Measurements from ENCODE around the gene ITGAV.

DNA sequence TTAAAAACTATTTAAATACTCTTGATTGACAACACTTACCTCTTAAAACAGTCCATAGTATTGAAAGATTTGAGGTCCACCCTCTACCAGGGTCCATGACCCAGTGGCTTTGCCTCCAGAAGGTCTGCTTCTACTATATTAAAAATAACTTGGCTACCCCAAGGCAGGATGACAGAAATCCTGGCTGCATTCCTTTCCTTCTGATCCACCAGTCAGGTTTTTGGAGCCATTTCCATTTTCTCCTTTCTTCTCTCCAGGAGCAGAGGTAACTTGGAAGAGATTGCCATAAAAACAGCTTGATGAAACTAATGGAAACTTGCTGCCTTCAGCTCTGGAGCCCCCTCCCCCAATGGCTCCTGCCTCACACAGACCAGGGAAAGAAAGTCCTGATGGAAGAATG lies 101.4 kb downstream of the ITGAV start:
- TF ChIP-seq, protein P1, sequence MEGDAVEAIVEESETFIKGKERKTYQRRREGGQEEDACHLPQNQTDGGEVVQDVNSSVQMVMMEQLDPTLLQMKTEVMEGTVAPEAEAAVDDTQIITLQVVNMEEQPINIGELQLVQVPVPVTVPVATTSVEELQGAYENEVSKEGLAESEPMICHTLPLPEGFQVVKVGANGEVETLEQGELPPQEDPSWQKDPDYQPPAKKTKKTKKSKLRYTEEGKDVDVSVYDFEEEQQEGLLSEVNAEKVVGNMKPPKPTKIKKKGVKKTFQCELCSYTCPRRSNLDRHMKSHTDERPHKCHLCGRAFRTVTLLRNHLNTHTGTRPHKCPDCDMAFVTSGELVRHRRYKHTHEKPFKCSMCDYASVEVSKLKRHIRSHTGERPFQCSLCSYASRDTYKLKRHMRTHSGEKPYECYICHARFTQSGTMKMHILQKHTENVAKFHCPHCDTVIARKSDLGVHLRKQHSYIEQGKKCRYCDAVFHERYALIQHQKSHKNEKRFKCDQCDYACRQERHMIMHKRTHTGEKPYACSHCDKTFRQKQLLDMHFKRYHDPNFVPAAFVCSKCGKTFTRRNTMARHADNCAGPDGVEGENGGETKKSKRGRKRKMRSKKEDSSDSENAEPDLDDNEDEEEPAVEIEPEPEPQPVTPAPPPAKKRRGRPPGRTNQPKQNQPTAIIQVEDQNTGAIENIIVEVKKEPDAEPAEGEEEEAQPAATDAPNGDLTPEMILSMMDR (IDR thresholded peaks at IDR 0.05; ENCODE audit: low read depth, low read length): no peak
- TF ChIP-seq EZH2phosphoT487 (IDR thresholded peaks at IDR 0.05; ENCODE audit: low read depth): no peak
